Activated CD4-positive, alpha-beta T cell treated with anti-CD3 and anti-CD28 coated beads for 36 hours (primary cell): ENCODE results near the gene THAP5. TPM values are rescaled to one million over a fixed set of nuclear protein-coding genes. Genes with fewer than 3 reads are reported as not detected.
A peak's percentile ranks its signal among the peaks of the same experiment; 100 is the strongest.

Experiments used
- ATAC-seq: fragments of 200-7000 bp; cut with Tn5 transposase; one replicate; pipeline ENCODE4 v1.10.0; 2021; ENCODE audit warnings: mild to moderate bottlenecking, moderate library complexity
- CTCF ChIA-PET: fragments of 350-600 bp; sonication (Branson Sonifier 250); formaldehyde crosslinking; loops from one replicate; lab custom pipeline; 2021; ENCODE audit warnings: antibody characterized with exemption; lab: Charles Lee
- POLR2A ChIA-PET: fragments of 350-600 bp; sonication (Branson Sonifier 250); formaldehyde crosslinking; loops from one replicate; lab custom pipeline; 2021; ENCODE audit warnings: antibody characterized with exemption, inconsistent platforms; lab: Charles Lee
- DNase-seq: peaks from one replicate; pipeline ENCODE4 v3.0.0-alpha.2; 2020
- H3K27ac Mint-ChIP-seq: one replicate; pipeline ENCODE4 v1.8.0; 2021; ENCODE audit warnings: mixed read lengths
- H3K27me3 Mint-ChIP-seq: one replicate; pipeline ENCODE4 v1.8.0; 2021; ENCODE audit warnings: mixed read lengths
- H3K36me3 Mint-ChIP-seq: one replicate; pipeline ENCODE4 v1.8.0; 2021; ENCODE audit warnings: low read depth, mixed read lengths
- H3K4me1 Mint-ChIP-seq: one replicate; pipeline ENCODE4 v1.8.0; 2021; ENCODE audit warnings: mixed read lengths
- H3K4me3 Mint-ChIP-seq: one replicate; pipeline ENCODE4 v1.8.0; 2021; ENCODE audit warnings: mild to moderate bottlenecking, moderate library complexity, mixed read lengths
- H3K9me3 Mint-ChIP-seq: one replicate; pipeline ENCODE4 v1.8.0; 2021; ENCODE audit warnings: low read depth, mixed read lengths
- intact Hi-C, 2 experiments: fragments of 100-400 bp; cut with DNase I in 1 of 2; cut with micrococcal nuclease in 1 of 2; formaldehyde crosslinking; loops; one replicate each; pipeline versions ENCODE4 v1.14.2 to v1.15.1; 2022 to 2024; cut with DNase I, micrococcal nuclease
- total RNA-seq, 2 experiments: library from RNA; stranded (reverse); gene quantifications; one replicate each; pipeline ENCODE4 v1.2.3, GENCODE V29; 2021

The THAP5 gene
- total RNA-seq, 2 experiments from 2014 or later, result 30.1 to 43.4 TPM

DNA sequence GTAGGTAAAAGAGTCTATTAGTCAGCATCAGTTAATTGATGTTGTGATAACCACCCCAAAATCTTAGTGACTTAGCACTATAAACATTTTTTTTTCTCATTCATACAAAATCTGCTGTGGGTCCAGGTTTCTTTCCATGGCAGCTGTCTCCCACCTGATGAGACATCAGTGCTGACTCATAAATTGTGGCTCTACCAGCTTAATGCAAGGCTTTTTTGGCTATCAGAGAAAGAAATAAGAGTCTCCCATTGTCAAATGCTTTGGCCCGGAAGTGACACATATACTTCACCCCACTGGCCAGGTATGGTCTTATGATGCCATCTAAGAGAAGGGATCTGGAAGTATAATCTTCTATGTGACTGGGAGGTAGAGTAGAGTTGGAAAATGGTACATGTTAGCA is 14.7 kb upstream of the THAP5 start:
- Mint-ChIP-seq H3K4me1 (no peaks in the 10 kb centered on the region), H3K36me3 (peaks cover 8% of the 10 kb centered on the region), H3K27ac (no peak overlapping the region), H3K27me3 (peaks cover 9% of the 10 kb centered on the region), H3K4me3 (no peak overlapping the region), H3K9me3 (no peaks in the 10 kb centered on the region)
- ATAC-seq (no peak), DNase-seq (no peak)
- ChIA-PET CTCF (no interaction called here), POLR2A (no interaction called here)
- intact Hi-C loops, result no loop called here

DNA sequence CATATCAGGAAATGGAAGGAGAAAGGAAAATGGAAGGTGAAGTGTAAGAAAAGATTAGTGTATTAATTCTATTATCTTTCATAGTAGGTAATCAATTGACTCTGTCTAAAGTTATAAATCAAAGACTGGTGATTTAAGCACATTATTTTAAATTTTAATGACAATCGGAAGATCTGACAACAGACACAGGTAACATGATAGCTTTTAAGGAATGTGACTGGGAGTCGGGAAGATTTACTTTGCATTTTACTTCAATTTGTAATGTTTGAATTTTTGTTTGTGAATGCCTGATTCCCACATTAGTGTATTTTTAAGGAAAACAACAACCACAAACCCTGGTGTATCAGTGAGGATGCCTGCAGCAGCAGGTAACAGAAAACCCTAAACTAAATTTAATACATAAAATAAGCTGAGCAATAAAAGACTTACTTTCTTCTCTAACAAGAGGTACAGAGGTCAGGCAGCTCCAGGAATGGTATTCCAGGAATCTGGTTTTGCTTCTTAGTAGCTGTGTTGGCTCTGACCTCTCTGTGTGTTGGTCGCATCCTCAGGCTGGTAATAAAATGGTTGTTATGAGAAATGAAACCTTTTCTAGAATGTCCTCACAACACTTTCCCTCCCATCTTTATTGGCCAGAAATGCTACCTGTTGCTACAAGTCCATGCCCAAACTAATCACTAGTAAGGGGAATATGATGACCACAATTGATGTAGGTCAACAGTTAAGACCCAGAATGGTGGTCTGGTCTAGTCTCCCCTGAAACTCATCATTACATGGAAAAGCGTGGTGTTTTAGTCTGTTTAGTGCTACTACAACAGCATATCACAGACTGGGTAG is 12.4 kb upstream of the THAP5 start:
- H3K27me3 Mint-ChIP-seq, result peaks cover 9% of the 10 kb centered on the region
- intact Hi-C loops, result no loop called here
- peaks cover 3% of the 10 kb centered on the region for H3K9me3 Mint-ChIP-seq
- peaks cover under 1% of the 10 kb centered on the region for H3K4me1 Mint-ChIP-seq
- peaks cover 17% of the 10 kb centered on the region for H3K36me3 Mint-ChIP-seq
- ChIA-PET CTCF (no interaction called here), POLR2A (no interaction called here)
- no peak overlapping the region for H3K27ac Mint-ChIP-seq
- DNase-seq (no peak), ATAC-seq (no peak)
- no peak overlapping the region for H3K4me3 Mint-ChIP-seq

DNA sequence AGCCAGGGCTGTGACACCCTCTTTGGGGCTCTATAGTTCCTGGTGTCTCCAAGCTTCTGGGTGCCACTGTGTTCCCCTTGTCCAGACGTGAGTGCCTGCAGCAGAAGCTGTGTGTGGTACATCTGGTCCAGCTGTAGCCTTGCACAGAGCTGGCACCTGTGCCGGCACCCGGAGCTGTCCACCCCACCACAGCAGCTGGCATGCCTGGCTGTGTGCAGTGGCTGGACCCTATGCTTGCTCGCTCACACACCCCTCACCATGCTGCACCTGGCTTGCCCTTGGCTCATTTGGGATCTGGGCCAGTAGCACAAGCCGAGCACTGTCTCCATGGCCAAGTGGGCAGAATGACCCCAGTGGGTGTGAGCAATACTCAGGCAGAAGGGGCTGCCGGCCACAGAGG is 10.8 kb upstream of the THAP5 start:
- Mint-ChIP-seq H3K4me1 (peaks cover 9% of the 10 kb centered on the region), H3K27ac (no peak overlapping the region), H3K36me3 (peaks cover 25% of the 10 kb centered on the region), H3K27me3 (no peaks in the 10 kb centered on the region), H3K9me3 (peaks cover 3% of the 10 kb centered on the region), H3K4me3 (no peak overlapping the region)
- POLR2A ChIA-PET, result no interaction called here
- DNase-seq, result no peak
- ATAC-seq, result no peak
- CTCF ChIA-PET, result interaction anchor here (0.6 to 1.1 kb wide), 2 partner anchors 10 to 365 kb away, joined by 4 read pairs; no protein-coding TSS in a partner anchor
- intact Hi-C loops, result no loop called here

DNA sequence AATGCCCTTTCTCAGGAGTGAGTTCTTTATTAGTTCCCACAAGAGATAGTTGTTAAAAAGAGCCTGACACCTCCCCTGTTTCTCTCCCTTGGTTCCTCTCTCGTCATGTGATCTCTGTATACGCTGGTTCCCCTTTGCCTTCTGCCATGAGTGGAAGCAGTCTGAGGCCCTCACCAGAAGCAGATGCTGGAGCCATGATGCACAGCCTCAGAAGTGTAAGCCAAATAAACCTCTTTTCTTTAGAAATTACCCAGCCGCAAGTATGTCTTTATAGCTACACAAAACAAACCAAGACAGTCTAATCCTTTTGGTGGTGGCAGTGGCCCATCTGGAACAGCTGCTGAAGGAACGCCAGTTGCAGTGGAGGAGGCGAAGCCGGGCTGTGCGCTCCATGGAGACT is 9.4 kb upstream of the THAP5 start:
- ChIA-PET POLR2A (no interaction called here), CTCF (interaction anchor here (1.1 kb wide), 1 partner anchor 9 kb away, joined by 3 read pairs; the partner anchor contains the start of gene DNAJB9)
- Mint-ChIP-seq H3K4me3 (no peak overlapping the region), H3K36me3 (peaks cover 36% of the 10 kb centered on the region), H3K4me1 (peaks cover 14% of the 10 kb centered on the region), H3K27ac (no peak overlapping the region), H3K9me3 (peaks cover 3% of the 10 kb centered on the region), H3K27me3 (no peaks in the 10 kb centered on the region)
- no peak for ATAC-seq
- no peak for DNase-seq
- intact Hi-C loops, result no loop called here

DNA sequence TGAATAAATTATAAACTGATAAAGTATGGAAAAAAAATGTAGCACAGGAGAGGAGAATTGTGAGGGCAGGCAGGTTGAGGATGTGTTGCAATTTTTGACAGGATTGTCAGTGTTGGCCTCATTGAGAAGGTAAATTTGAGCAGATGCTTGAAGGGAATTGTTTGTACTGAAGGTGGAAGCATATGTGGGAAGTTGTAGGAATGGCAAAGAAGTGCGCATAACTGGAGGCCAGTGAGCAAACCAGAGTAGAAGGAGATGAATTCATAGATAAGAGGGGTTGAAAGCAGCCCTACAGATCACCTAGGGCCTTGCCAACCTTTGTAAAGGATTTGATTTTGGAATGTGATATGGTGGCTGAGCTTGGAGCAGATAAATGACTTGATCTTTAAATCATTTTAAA is 6.6 kb upstream of the THAP5 start:
- intact Hi-C loops, result no loop called here
- ATAC-seq (no peak), DNase-seq (no peak)
- H3K27ac Mint-ChIP-seq, result no peak overlapping the region
- H3K27me3 Mint-ChIP-seq, result no peaks in the 10 kb centered on the region
- peaks cover 3% of the 10 kb centered on the region for H3K9me3 Mint-ChIP-seq
- H3K4me3 Mint-ChIP-seq, result no peak overlapping the region
- peaks cover 33% of the 10 kb centered on the region for H3K4me1 Mint-ChIP-seq
- CTCF ChIA-PET, result interaction anchor here (0.8 to 1.1 kb wide), 3 partner anchors 11 to 77 kb away, joined by 3 to 4 read pairs (median 3); no protein-coding TSS in a partner anchor
- H3K36me3 Mint-ChIP-seq, result peaks cover 56% of the 10 kb centered on the region
- POLR2A ChIA-PET, result interaction anchor here (1.1 kb wide), 1 partner anchor 29 kb away, joined by 3 read pairs; no protein-coding TSS in a partner anchor

DNA sequence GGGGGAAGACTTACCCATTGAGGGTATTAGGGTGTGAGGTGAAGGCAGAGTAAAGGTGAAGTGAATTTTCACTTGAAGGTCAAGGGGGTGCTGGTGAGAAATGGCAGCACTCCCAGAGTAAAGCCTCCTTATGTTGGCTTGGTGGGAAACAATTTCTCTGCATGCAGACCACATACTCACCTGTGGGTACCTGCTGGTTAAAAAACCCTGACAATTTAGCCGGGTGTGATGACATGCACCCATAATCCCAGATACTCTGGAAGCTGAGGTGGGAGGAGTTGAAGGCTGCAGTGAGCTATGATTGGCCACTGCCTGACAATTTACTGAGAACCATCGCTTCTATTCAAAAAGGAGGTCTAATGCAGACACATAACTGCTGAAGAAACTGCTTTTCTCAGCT is 5.7 kb upstream of the THAP5 start:
- Mint-ChIP-seq H3K36me3 (peaks cover 57% of the 10 kb centered on the region), H3K9me3 (peaks cover 3% of the 10 kb centered on the region), H3K27me3 (no peaks in the 10 kb centered on the region), H3K4me3 (no peak overlapping the region), H3K27ac (no peak overlapping the region), H3K4me1 (peaks cover 37% of the 10 kb centered on the region)
- ATAC-seq (no peak), DNase-seq (no peak)
- ChIA-PET POLR2A (no interaction called here), CTCF (interaction anchor here (1.1 kb wide), 2 partner anchors 76 to 78 kb away, joined by 3 read pairs; no protein-coding TSS in a partner anchor)
- intact Hi-C loops, result no loop called here

DNA sequence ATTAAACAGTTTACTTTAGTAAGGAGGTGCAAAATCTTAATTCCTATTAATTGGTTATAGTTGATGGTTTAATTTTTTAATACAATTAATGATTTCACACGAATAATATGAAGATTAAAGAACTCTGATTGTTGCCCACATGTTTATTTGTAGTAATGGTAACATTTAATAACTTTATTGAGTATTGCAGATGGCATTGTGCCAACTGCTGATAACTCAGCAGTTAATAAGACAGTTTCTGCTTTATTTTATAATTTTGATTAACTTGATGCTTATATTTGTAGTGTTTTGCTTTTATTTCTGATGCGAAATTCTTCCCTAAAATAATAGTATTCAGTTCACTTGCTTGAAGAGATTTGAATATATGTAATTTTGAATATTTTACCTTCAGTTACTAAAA is 3.0 kb upstream of the THAP5 start:
- Mint-ChIP-seq H3K4me3 (no peak overlapping the region), H3K27ac (no peak overlapping the region), H3K27me3 (no peaks in the 10 kb centered on the region), H3K36me3 (peaks cover 51% of the 10 kb centered on the region), H3K9me3 (no peaks in the 10 kb centered on the region), H3K4me1 (peaks cover 46% of the 10 kb centered on the region)
- DNase-seq (no peak), ATAC-seq (no peak)
- ChIA-PET POLR2A (no interaction called here), CTCF (no interaction called here)
- intact Hi-C loops, result no loop called here

DNA sequence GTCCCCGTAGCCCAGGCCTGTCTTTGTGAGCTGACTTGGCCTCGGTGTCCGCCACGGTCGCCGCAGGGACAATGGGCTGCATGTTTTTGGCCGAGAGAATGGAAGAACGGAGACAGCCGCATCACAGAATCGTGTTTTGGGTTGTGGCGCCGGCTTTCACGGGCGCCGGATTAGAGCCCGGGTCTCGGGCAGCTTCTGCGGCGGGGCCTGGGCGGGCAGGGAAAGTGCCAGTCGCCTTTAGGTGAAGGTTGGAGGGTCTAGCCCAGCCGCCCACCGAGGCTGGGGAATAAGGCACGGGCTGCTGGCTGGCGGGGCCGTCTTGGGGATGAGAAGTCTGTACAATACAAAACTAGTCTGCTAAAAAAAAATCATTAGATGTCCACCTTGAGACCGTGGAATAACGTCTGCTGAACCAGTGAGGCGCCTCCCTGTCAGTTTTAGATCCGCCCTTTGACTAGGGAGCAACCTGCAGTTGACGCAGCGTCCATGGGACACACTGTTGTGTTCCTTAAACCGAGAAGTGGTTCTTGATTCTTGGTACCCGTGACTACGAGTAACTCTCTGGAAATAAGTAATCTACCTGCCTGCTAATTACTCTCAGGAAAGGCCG is 745 bp upstream of the THAP5 start:
- CTCF ChIA-PET, result interaction anchor here (0.8 to 1.1 kb wide), 2 partner anchors 9 to 44 kb away, joined by 3 to 11 read pairs; partner anchors contain the start of gene PNPLA8
- intact Hi-C loops, result no loop called here
- H3K27me3 Mint-ChIP-seq, result no peaks in the 10 kb centered on the region

DNA sequence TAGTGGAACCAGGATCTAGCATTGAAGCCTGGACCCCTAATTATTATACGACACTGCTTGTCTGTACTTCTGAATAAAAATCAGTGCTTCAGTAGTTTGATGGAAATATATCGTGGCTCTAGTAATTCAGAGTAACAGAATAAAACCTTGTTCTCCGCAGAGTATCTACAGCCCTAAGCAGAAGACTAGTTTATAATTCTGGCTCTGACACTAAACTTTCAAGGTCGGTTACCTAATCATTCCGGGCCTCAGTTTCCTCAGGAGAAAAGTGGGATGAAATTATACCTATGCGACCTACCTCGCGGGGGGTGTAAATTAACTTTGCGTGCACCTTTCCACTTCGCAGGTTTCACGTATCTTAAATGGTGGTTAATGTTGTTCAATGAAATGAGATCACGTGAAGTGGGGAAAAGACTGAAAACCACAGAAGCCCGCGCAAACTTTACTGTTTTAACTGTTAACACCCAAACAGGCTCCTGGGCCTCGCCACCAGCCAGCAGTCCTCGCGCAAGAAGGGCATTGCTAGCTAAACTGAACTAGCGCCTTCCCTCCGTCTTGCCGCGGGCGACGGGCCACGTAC is 615 bp downstream of the THAP5 start:
- H3K27me3 Mint-ChIP-seq, result no peaks in the 10 kb centered on the region
- intact Hi-C loops, result loop anchor here (1.0 to 10.0 kb wide), 5 partner anchors 43 to 1402 kb away; partner anchors contain the start of genes PNPLA8 (in 2 of the 2), COG5 (in 1 of the 2), DUS4L (in 1 of the 2) and HBP1 (in 1 of the 2)
- H3K36me3 Mint-ChIP-seq, result peaks cover 50% of the 10 kb centered on the region
- DNase-seq (no peak), ATAC-seq (no peak)
- peaks cover 35% of the 10 kb centered on the region for H3K4me1 Mint-ChIP-seq
- H3K4me3 Mint-ChIP-seq, result peak overlapping the region; percentile 98
- ChIA-PET POLR2A (interaction anchor here (1.0 to 2.0 kb wide), 2 partner anchors 43 kb away, joined by 3 to 25 read pairs; partner anchors contain the start of gene PNPLA8), CTCF (no interaction called here)
- no peaks in the 10 kb centered on the region for H3K9me3 Mint-ChIP-seq
- peak overlapping the region; percentile 99 for H3K27ac Mint-ChIP-seq

More for the DNA sequence above, 745 bp upstream of the THAP5 start:
- Mint-ChIP-seq H3K36me3 (peaks cover 50% of the 10 kb centered on the region), H3K4me1 (peaks cover 40% of the 10 kb centered on the region), H3K4me3 (peak overlapping the region; percentile 98), H3K9me3 (no peaks in the 10 kb centered on the region), H3K27ac (peak overlapping the region; percentile 99)
- ATAC-seq (peak; percentile 21), DNase-seq (peak; percentile 70)
- POLR2A ChIA-PET, result interaction anchor here (0.6 to 2.0 kb wide), 4 partner anchors 40 to 827 kb away, joined by 3 to 25 read pairs (median 3); partner anchors contain the start of genes CBLL1 and PNPLA8

DNA sequence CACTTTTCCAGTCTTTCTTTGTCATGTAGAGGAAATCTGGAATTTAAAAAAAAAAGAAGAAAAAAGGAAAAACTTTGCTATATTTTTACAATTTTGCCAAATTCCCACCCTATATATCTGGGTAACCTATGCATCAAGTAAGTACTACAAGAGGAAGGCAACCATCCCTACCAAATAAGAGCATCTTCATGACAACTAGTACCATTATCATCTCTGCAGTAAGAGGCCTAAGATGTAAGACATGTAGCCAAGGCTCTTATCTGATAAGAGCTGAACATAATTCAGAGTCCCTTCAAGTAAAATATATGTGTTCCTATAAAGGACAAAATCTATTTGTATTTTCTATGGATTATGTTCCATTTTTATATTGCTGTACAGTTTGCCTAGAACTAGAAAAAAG is 3.5 kb downstream of the THAP5 start:
- ChIA-PET POLR2A (interaction anchor here (0.6 kb wide), 1 partner anchor 18 kb away, joined by 3 read pairs; no protein-coding TSS in a partner anchor), CTCF (no interaction called here)
- Mint-ChIP-seq H3K4me1 (peaks cover 15% of the 10 kb centered on the region), H3K4me3 (no peak overlapping the region), H3K36me3 (peaks cover 43% of the 10 kb centered on the region), H3K27ac (no peak overlapping the region), H3K27me3 (no peaks in the 10 kb centered on the region), H3K9me3 (peaks cover 7% of the 10 kb centered on the region)
- ATAC-seq (no peak), DNase-seq (no peak)
- intact Hi-C loops, result loop anchor here (5.0 to 10.0 kb wide), 3 partner anchors 751 to 1399 kb away; partner anchors contain the start of genes COG5 (in 1 of the 2), DUS4L (in 1 of the 2) and HBP1 (in 1 of the 2)
